HG02642 (cell line): ENCODE data around the gene MAOB.

Source experiments
- ATAC-seq: cut with Tn5 transposase; IDR thresholded peaks from one replicate; pipeline ENCODE4 v1.9.1; 2021; ENCODE audit warnings: mild to moderate bottlenecking; ENCODE audit not compliant: unreplicated experiment, poor library complexity

The MAOB gene

GRCh38 chrX:43720082-43720481 lies 162.2 kb downstream of the MAOB start:
- no peak for ATAC-seq

- no peak for ATAC-seq
Measured at GRCh38 chrX:43718956-43719355, 163.3 kb downstream of the MAOB start.

- no peak for ATAC-seq
Measured at GRCh38 chrX:43718546-43718945, 163.7 kb downstream of the MAOB start.

- ATAC-seq = no peak
Measured at GRCh38 chrX:43718081-43718480, 164.2 kb downstream of the MAOB start.

- no peak for ATAC-seq
Measured at GRCh38 chrX:43717161-43717560, 165.1 kb downstream of the MAOB start.

GRCh38 chrX:43716696-43717095 lies 165.6 kb downstream of the MAOB start:
- no peak for ATAC-seq
